ENCODE measurements around the gene C4BPB. TPM values are rescaled to one million over a fixed set of nuclear protein-coding genes. Genes with fewer than 3 reads are reported as not detected.

Gene C4BPB
- total and polyA plus RNA-seq, 2 of the 4 experiments (the other 2 are of a cell fraction) = not detected

GRCh38 chr1:207050480-207051190 is 38.0 kb upstream of the C4BPB start:
- Histone ChIP-seq H3K4me2 (ENCODE audit: low read depth, low read length) (peak overlapping the region; percentile 95), H2AK5ac (ENCODE audit: low read depth, low read length) (peak overlapping the region; percentile 51; the same call in 1 of the 2 replicates), H3K36me3 (ENCODE audit: control insufficient read depth, insufficient read depth, low read length) (peaks cover 7% of the 10 kb centered on the region), H3K79me1 (ENCODE audit: low read depth in 1 of 2, low read length in 2 of 2) (peaks cover 12 to 28% of the 10 kb centered on the region in 2 experiments), H3K27me3 (ENCODE audit: control insufficient read depth, insufficient read depth, low read length) (peaks cover 5% of the 10 kb centered on the region; the same call in 1 of the 2 replicates), H3K18ac (ENCODE audit: low read depth, low read length) (peak overlapping the region; percentile 85), H3K9ac (ENCODE audit: low read depth, low read length) (peak overlapping the region; percentile 91), H2BK20ac (ENCODE audit: low read depth, low read length) (peak overlapping the region; percentile 49; the same call in 1 of the 2 replicates), H2BK120ac (ENCODE audit: low read depth, low read length) (peak overlapping the region; percentile 89), H4K5ac (ENCODE audit: low read depth, low read length) (peak overlapping the region; percentile 99), H2BK15ac (ENCODE audit: low read depth, low read length) (peak overlapping the region; percentile 90; the same call in 2 of the 3 replicates), H3K27ac (ENCODE audit: insufficient read depth, low read length) (peak overlapping the region; percentile 78), H3K56ac (ENCODE audit: extremely low read depth, insufficient read depth, low read length) (peak overlapping the region; percentile 79), H4K8ac (ENCODE audit: low read depth in 2 of 2, low read length in 2 of 2) (peak overlapping the region; percentile 85 to 95), H2BK5ac (ENCODE audit: low read depth, low read length, poor library complexity, severe bottlenecking) (peak overlapping the region; percentile 82), H3K4ac (ENCODE audit: low read depth, low read length) (peak overlapping the region; percentile 89), H3K4me3 (ENCODE audit: insufficient read depth, low read depth, low read length) (peak overlapping the region; percentile 97), H3K9me1 (ENCODE audit: insufficient read depth, low read length) (peaks cover 7% of the 10 kb centered on the region), H2AK9ac (replicated peaks; ENCODE audit: low read depth, low read length, poor library complexity) (peak overlapping the region; percentile 76), H4K20me1 (ENCODE audit: insufficient read depth, low read length) (peaks cover 10% of the 10 kb centered on the region; the same call in 1 of the 2 replicates), H2AFZ (replicated peaks; ENCODE audit: low read length, poor library complexity) (peak overlapping the region; percentile 98), H3K9me3 (ENCODE audit: control insufficient read depth, insufficient read depth, low read length) (no peaks in the 10 kb centered on the region), H3K14ac (replicated peaks; ENCODE audit: low read depth, low read length) (peak overlapping the region; percentile 90), H4K91ac (ENCODE audit: insufficient read depth, low read depth, low read length) (peak overlapping the region; percentile 78), H3K23ac (ENCODE audit: low read depth, low read length) (peak overlapping the region; percentile 86), H3K4me1 (ENCODE audit: control insufficient read depth, insufficient read depth, low read length) (peaks cover 4% of the 10 kb centered on the region; the same call in 1 of the 2 replicates)
- TF ChIP-seq CTCF (conservative IDR thresholded peaks at IDR 0.05; ENCODE audit: low read depth, low read length) (no peak), NFE2L2 (IDR thresholded peaks at IDR 0.05; ENCODE audit: low read depth, low read length) (no peak), POLR2A (IDR thresholded peaks at IDR 0.05; ENCODE audit: low read depth, low read length) (peak; percentile 81; the same call in 1 of the 2 replicates), MXI1 (IDR thresholded peaks at IDR 0.05; ENCODE audit: borderline replicate concordance, low read depth, low read length) (peak; percentile 25; the same call in 1 of the 2 replicates), CEBPB (IDR thresholded peaks at IDR 0.05; ENCODE audit: low read depth, low read length) (no peak), RAD21 (IDR thresholded peaks at IDR 0.05; ENCODE audit: low read length) (no peak)
- in situ Hi-C loops (cut with MboI; ENCODE audit: low sequenced_read_pairs) = no loop called here
- no TSS peak for BruUV-seq (replicated peaks)
- dilution Hi-C loops (cut with HindIII; ENCODE audit: low sequenced_read_pairs, unreplicated experiment) = no loop called here
- ATAC-seq (ENCODE audit: low read depth) = peak; percentile 75
- ChIA-PET CTCF (interaction anchor here (0.5 to 1.2 kb wide), 5 partner anchors 18 to 739 kb away, joined by 3 to 6 read pairs (median 5); partner anchors contain the start of gene C1orf116), POLR2A (ENCODE audit: unreplicated experiment) (no interaction called here)
- WGBS, 2 experiments (ENCODE audit: extremely low coverage in 2 of 2, insufficient read length in 1 of 2) = 0% methylated on average over 34 of the region's 47 CpGs; no CpG with 5 or more reads in 1 of the 2 experiments
- DNase-seq = peak; percentile 88
- intact Hi-C loops (cut with micrococcal nuclease) = loop anchor here (1.0 to 2.0 kb wide), 2 partner anchors 26 to 449 kb away; no protein-coding TSS in a partner anchor
